NCI-H82 treated with DMSO at 0.1 percent for 48 hours (cell line): ENCODE data around the gene KCTD20.
A peak's percentile ranks its signal among the peaks of the same experiment; 100 is the strongest.
"Not testable (repeated sequence)": the region's sequence is repeated elsewhere in the genome, so short reads cannot be mapped to it uniquely, and the experiment has no call there.

Experiments
- DNase-seq: peaks from one replicate; lab custom pipeline; 2025; ENCODE audit not compliant: unreplicated experiment; lab: John Stamatoyannopoulos, UW

Gene KCTD20

GRCh38 chr6:36443471-36444428, 950 bp downstream of the KCTD20 start:
- peak; percentile 63 for DNase-seq

GRCh38 chr6:36444470-36444869, 1.7 kb downstream of the KCTD20 start:
- DNase-seq = peak; percentile 74

DNA sequence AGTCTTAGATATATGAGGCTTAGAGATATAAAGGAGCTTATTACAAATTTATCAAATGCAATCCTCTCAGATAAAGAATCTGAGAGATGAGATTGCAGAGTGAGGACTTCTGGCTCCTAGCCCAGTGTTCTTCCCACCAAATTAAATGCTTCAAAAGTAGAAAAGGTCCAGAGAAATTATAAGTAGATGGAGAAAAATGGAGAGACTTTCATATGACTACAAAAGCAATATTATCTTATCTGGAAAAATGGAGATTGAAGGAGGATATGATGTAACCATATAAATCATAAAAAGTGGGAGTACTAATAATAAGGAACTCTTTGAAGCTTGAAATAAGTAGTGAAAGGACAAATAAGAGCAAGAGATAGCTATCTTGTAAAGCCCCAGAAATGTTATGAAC, 2.8 kb downstream of the KCTD20 start:
- no peak for DNase-seq

- DNase-seq = not testable (repeated sequence)
Observed at GRCh38 chr6:36449173-36449572, 6.4 kb downstream of the KCTD20 start.

DNA sequence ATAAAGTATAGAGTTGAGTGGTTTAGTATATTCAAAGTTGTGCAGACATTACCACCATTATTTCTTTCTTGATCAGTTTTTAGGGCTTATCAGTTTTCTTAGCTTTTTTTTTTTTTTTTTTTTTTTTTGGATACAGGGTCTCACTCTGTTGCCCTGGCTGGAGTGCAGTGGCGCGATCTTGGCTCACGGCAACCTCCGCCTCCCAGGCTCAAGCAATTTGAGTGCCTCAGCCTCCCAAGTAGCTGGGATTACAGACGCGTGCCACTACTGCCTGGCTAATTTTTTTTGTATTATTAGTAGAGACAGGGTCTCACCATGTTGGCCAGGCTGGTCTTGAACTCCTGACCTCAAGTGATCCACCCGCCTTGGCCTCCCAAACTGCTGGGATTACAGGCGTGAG, 10.1 kb downstream of the KCTD20 start:
- DNase-seq = not testable (repeated sequence)

DNA sequence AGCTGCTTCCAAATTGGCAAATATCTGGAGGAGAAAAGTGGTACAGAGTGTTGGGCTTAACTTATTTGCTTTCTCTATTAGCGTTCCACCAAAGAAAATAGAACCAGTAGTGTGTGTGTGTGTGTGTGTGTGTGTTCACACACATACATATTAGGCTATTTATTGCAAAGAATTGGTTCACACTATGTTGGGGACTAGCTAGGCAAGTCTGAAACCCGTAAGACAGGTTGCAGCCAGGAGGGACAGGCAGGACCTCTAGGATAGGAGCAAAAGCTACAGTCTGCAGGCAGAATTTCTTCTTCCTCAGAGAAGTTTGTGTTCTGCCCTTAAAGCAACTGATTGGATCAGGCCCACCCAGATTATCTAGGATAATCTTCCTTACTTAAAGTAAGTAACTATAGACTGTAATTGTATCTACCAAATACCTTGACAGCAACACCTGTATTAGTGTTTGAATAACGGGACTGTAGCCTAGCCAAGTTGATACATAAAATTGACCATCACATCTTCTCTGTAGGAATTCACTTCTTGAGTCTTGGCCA, 12.8 kb downstream of the KCTD20 start:
- DNase-seq = no peak

GRCh38 chr6:36459501-36459900, 16.7 kb downstream of the KCTD20 start:
- DNase-seq = no peak

DNA sequence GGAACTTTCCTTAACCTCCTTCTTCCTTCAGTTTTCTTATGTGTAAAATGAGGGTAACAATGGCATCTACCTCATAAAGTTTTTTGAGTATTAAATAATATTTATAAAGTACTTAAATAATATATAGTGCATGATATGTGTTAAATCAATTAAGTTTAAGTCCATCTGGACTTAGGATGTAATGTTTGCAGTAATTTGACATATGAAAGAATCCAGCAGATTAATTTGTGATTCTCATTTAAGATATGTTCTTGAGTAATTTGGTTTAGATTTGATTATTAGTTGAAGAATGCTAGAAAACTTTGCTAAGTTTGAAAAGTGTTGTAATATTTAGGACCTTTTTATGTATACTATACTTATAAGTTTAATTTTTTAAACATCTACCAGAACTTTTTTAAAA, 18.1 kb downstream of the KCTD20 start:
- no peak for DNase-seq

- DNase-seq = no peak
Observed at GRCh38 chr6:36461646-36462045, 18.8 kb downstream of the KCTD20 start.

DNA sequence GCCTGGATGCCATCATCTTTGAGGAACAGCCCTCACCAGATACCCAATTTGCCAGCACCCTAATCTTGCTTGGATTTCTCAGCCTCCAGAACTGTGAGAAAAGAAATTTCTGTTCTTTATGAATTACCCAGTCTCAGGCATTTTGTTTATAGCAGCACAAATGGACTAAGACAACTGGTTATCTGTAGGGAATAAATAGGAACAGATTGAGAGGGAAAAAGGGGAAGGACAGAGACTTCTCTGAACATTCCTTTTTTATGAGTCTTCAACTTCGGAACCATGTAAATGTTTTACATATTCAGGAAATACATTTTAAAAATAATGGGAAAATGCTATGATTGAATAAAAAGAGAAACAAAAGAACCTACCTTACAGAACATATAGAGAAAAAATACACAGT, 20.9 kb downstream of the KCTD20 start:
- DNase-seq = no peak

GRCh38 chr6:36464233-36464632, 21.4 kb downstream of the KCTD20 start:
- DNase-seq = no peak

GRCh38 chr6:36467625-36468024, 24.8 kb downstream of the KCTD20 start:
- DNase-seq = no peak

GRCh38 chr6:36469148-36469661, 26.4 kb downstream of the KCTD20 start:
- no peak for DNase-seq

- peak; percentile 56 for DNase-seq
Observed at GRCh38 chr6:36469946-36470345, 27.1 kb downstream of the KCTD20 start.

- DNase-seq = no peak
Observed at GRCh38 chr6:36478051-36478526, 35.3 kb downstream of the KCTD20 start.

DNA sequence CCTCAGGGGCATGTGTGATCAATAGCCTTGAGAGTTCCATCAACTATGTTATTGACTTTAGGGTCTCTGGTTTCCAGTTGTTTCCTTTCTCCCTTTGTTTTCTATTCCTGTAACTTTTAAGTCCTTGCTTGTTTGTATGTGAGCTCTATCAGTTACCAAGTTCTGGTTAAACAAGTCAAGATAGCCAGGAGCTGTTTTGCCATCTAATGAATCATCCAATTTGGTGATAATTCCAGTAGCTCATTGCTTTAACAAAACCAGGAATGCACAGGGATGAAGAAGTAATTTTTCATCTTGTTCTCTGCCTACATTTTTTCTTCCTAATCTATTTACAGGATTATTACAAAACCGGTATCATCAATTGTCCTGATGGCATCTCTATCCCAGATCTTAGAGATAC, 36.5 kb downstream of the KCTD20 start:
- DNase-seq = no peak

DNA sequence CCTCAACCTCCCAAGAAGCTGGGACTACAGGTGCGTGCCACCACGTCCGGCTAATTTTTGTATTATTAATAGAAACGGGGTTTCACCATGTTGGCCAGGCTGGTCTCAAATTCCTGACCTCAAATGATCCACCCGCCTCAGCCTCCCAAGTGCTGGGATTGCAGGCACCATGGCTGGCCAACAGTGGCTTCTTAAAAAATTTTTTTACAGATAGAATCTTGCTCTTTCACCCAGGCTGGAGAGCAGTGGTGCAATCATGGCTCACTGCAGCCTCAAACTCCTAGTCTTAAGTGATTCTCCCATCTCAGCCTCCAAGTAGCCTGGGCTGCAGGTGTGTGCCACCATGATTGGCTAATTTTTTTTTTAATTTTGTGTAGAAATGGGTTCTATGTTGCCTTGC, 40.5 kb downstream of the KCTD20 start:
- not testable (repeated sequence) for DNase-seq

DNA sequence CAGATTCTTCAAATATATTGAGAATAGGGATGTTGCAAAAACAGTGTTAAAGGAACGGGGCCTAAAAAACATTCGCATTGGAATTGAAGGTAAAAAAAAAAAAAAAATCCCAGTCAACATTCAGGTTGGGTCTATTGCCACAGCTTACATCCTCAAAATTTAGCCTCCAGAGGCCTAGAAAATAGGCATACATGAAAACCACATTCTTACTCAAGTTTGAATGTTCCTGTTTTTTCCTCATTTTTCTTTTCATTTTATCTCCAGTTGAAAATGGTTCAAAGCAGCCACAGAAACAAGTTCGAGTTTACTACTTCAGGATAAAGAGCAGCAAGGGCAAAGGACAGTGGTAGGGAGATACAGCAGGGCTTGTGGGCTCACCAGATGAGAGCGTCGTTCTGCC, 41.9 kb downstream of the KCTD20 start:
- no peak for DNase-seq

- no peak for DNase-seq
Observed at GRCh38 chr6:36487698-36488097, 44.9 kb downstream of the KCTD20 start.

DNA sequence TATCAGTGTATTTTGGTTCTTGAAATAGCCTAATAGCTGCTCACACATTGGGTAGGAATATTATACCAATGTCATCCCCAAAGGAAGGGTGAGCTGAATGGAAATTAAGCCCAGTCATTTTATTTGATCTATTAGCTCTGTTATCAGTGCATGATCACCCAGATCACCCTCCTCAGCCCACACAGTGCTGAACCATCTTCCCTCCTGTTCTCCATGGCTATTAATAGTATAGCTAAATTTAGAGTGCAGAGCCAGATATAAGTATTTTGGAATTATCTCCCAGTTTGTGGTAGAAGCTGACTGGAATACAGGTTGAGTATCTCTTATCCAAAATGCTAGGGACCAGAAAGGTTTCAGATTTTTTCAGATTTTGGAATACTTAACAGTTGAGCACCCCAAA, 45.4 kb downstream of the KCTD20 start:
- DNase-seq = no peak

GRCh38 chr6:36489426-36489825, 46.6 kb downstream of the KCTD20 start:
- no peak for DNase-seq

GRCh38 chr6:36491378-36491965, 48.7 kb downstream of the KCTD20 start:
- DNase-seq = no peak
